Renal pelvis (tissue), 4 donors: Measurements from ENCODE around the gene TRIM10. TPM values are rescaled to one million over a fixed set of nuclear protein-coding genes. Genes with fewer than 3 reads are reported as not detected.
"Not testable (repeated sequence)": the region's sequence is repeated elsewhere in the genome, so short reads cannot be mapped to it uniquely, and the experiment has no call there.

ENCODE experiments used
- DNase-seq: peaks from one replicate; pipeline ENCODE4 v3.0.0-alpha.2; 2013
- polyA plus RNA-seq, 3 donors: library from polyadenylated mRNA; unstranded; fragments of 120-200 nt; gene quantifications; one replicate each; pipeline ENCODE4 v1.2.1, GENCODE V29; 2013; ENCODE audit not compliant: insufficient read length in 3 of 3

TRIM10 gene
- polyA plus RNA-seq, 3 donors = 0.28 to 0.52 (median 0.44) TPM

DNA sequence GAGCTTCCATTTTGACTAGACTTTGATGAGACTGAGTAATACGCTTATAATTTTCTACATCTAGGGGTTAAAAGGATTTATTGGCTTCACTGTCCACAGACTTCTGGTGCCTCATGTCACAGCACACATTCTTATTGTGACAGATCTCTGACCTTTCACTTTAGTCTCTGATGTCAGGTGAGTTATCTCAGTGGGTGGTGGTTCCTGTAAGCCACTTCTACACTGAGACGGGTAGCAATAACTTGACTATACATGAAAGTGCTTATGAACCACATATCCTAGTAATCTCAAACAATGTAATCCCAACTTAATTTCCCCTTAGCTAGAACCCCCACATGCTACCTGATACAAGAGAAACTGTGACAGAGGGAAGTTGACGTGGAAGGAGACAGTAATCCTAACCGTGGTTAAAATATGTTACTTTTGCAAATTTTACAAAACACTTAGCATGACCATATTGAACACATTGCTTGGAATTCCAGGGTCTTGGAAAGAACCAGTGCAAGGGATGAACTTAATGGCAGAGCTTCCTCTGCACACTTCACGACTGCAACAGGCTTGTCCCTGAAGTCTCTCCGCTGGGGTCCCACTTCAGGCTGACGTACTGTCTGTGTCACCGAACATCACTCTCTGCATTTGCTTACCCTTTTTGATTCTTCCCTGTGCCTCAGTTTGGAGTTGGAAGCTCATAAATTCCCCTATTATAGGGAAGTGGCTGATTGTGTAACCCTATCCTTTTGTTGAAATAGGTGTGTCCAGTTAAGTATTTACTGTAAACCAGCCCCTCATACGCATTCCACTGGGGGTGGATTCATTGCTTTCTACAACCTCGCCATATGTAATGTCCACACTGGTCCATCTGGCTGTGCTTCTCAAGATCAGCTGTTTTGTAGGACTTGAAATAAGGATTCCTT is 31.5 kb downstream of the TRIM10 start:
- DNase-seq = no peak

DNA sequence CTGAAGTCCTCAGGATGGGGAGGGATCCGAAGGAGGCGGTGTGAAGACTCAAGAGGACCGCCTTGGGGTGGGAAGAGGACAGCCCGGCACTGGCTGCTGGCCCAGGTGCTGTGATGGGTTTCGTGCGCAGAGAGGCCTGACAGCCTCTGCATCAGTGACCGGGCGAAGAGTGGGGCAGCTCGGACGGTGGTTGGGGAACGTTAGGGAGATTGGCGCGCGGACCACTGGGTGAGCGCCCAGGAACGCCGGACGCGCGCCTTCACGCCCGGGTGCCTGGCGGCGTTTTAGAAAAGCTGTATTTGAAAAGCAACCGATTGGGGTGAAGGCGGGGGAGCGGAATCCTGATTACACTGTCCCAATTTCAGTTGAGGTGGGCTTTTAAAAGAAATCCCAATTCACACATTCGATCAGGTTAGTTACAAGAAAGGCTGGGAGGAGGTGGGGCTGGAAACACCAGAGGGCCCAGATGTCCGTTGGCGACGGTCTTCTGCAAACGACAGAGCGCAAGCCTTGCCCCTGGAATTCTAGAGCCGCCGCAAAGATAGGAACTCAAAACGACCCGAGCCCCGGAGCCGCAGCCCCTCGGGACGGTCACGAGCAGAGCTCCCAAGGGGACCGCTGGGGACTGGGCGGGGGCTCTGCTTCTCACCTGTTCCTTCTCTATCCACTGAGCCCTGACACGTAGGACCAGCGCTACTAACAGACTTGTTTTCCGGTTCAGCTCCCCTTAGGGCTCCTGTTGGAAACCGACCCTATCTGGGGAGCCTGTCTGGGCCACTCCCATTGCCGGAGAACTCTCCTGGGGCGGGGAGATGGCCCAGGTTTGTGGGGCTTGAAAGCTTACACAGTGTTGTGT is 33.5 kb downstream of the TRIM10 start:
- peak; percentile 8 for DNase-seq

DNA sequence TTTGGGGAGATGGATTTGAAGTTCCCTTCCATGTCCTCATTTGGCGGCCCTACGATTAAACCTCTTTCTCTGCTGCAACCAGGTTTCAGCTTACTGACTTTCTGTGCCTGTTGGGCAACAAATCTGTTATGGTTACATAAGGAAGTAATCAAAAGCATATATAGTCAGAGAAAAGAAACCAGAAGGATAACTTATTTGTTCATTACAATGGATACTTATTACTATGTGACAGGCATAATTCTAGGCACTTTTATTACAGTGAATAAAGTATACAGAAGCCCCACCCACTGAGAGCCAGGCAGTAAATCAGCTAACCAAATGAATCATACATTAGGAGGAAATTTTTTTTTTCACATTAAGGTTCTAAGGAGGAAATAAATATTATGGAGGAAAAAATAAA is 38.5 kb downstream of the TRIM10 start:
- DNase-seq = no peak

- no peak for DNase-seq
Measured at GRCh38 chr6:30121446-30122366, 39.3 kb downstream of the TRIM10 start.

GRCh38 chr6:30118691-30119090 is 42.3 kb downstream of the TRIM10 start:
- DNase-seq = not testable (repeated sequence)

DNA sequence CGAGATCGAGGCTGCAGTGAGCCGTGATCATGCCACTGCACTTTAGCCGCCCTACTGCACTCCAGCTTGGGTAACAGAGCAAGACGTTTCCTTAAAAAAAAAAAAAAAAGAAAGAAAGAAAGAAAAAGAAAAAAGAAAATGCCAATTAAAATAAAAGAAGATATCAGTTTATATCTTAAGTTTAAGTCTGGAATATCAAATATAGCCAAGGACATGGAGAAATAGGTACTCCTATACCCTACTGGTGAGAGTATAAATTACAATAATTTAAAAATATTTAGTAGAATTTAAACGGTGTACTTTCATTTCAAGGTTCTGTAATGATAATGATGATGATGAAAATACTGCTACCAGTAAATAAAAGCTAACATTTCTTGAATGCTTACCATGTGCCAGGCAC is 44.3 kb downstream of the TRIM10 start:
- no peak for DNase-seq

GRCh38 chr6:30113841-30114240 is 47.2 kb downstream of the TRIM10 start:
- DNase-seq = no peak

DNA sequence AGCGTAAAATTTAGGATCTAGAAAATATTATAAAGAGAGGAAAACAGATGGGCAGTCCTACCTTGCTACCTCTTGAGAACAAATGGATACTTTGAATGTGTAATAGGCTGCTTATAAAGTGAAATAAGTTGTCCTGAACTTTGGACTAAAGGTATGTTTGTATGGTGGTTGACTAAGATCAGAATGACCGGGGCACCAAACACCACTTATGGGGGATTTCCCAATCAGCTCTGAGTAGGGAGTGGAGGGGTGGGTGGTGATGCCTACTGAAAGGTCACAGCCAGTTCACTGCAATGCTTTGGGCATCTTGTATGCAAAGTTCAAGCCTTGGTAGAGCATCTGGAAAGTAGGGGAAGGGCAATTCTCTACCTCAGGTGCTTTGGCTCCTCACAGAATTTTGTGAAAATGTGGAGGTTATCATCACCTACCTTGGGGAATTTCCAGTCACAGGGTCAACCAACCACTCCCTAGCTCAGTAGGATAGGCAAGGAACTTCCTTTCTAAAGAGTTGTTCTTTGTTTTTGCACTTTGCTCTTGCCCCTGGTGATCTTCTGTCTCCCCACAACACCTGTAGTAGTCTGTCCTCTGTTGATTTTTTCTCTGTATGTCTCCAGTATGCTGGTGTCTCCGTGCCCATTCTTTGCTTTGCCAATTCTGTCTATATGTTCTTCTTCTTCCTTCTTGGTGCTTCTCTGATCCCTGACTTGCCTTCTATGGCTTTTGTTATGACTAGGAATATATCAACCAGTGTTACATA is 47.8 kb downstream of the TRIM10 start, which contains the start of gene TRIM31:
Gene TRIM31, minus strand, starts transcription at position 88 of the 757 bp plus-strand sequence. CDS start 285 bp downstream, outside the sequence.
- DNase-seq = no peak

DNA sequence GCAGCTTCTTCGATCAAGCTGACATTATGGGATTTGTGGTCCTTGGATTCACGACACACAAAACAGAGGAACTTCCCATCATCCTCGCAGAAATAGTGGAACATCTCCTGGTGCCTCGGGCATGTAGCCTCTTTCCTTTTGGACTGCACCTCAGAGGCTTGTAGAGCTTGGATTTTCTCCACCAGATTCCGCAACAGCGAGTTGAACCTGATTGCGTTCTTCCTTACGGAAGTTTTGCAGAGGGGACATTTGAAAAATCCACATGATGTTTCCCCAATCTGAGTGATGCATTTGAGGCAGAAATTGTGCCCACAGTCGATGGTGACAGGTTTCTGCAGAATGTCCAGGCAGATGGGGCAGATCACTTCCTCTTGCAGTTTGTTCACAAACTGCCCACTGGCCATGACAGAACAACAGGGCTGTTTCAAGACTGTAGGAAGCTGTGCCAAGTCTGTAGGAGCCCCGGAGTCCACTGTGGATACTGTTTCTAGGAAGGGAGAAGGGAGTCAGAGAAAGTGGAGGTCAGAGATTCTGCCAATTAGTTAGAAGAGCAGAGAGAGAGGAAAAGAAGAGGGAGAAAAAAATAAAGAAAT is 48.5 kb downstream of the TRIM10 start:
- DNase-seq = no peak

DNA sequence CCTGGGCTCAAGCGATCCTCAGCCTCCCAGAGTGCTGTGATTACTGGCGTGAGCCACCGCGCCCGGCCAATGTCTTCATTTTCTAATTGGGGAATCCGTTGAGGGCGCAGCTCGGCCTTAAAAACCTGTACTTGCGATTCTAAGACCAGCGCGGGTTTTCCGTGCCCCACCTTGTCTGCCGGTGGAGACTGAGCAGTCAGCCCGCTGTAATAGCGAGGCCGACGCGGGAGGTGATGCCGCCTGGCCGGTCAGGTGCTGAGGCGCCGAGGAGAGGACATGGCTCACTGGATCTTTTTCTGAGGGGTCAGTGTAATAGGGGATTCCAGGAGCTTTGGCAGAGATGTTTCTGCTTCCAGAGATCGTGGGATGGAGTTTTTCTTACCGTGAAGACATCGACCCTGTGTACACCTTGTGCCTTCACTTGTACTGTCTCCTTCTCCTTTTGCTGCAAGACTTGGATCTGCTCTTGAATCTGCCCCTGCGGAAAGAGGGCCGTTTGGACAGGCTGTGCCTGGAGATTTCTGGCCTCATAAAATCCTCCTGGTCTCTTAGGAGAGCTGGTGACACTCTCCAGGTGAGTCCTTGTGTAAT is 49.6 kb downstream of the TRIM10 start:
- DNase-seq = no peak

DNA sequence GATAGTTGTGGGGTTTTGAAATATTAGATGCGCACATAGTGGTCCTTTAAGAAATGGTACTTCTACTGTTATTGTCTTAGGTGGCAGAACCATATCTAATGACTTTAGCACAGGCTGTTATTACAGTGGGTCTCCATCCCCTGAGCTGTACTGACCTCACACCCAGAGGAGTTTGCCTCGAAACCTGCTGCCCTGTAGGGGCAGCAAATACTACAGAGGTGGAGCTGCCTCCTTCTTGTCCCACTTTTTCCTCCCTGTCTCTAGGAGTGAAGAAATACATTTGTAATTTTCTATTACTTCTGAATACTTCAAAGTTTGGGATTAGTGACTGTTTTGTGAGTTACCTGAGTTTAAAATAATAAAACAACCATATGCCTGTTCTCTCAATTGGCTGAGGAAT is 56.4 kb downstream of the TRIM10 start:
- DNase-seq = no peak

GRCh38 chr6:30103872-30104179 is 57.2 kb downstream of the TRIM10 start:
- no peak for DNase-seq

DNA sequence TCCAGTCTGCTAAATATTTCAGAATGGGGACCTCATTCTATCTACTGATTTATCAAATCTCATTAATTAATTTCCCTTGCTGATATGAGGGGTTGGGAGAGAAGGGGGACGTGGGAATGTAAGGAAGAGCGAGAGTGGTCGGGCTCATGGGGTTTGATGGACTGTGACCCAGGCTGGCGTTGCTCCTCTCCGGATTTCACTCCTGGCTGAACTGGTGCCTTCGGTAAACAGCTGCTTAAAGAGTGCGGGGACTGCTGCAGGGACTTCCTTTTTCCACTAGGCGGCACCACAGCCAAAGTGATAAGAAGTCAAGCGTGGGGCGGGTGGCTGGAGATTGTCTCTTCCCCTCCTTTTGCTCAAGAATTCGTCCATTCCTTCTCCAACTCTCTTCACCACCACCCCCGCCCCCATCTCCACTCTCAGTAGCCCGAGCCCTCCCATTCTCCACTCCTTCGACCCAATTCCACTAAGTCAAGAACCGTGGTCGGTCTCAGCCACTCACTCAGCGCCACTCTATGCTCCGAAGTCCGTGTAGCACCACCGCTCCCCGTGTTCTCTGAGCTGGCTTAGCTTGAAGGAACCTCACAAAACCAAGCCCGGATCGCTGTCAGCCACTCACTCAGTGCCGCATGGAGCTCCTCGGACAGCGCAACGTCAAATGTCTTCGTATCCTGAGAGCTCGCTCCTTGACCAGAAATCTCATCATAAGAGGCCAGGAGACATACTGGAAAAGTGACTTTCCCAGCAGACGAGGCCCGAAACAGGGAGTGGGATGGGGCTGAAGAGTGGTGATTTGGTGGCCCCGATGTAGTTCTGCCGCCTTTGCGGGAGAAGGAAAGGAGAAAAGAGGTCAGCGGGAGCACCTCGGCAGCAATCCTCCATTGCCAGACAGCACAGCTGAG is 57.8 kb downstream of the TRIM10 start:
- DNase-seq = peak; percentile 87

DNA sequence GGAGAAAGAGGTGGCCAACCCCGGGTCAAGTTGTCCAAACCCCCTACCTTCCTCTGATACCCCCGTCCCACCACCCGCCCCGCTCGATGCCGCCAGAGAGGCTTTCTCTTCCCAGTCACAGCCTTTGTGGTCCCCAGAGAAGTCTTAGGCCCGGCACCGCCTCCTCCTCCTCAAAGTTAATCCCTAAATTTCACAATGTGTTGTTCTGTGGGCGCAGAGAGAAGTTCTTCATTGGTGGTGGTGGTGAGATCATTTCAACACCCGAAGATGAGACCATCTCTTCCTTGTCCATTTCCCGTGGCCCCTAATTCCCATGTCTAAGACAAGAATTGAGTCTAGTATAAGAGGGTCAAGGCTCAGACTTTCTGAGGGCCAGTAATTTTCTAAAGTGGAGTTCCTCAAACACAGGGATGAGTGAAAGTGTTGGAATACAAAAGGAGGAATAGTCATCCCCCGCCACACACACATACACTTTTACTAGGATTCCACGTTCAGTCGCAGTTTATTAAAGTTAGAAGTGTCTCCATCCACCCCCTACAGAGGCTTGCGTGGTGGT is 58.5 kb downstream of the TRIM10 start:
- no peak for DNase-seq
